Esophagus squamous epithelium (tissue), 4 donors: ENCODE results near the gene GNPDA2.

Experiments used
- CTCF ChIP-seq, 6 experiments: fragments of 450-650 bp in 4 of 6; fragments of 200-600 bp in 2 of 6; sonication (generic) in 2 of 6; IDR thresholded peaks; one replicate each; pipeline ENCODE4 v1.5.1; 2016 to 2019; ENCODE audit warnings: antibody characterized with exemption in 6 of 6, mild to moderate bottlenecking in 4 of 6, moderate library complexity in 4 of 6
- POLR2A ChIP-seq, 4 donors: fragments of 450-650 bp; IDR thresholded peaks; one replicate each; pipeline ENCODE4 v1.6.1; 2017; ENCODE audit warnings: antibody characterized with exemption in 4 of 4, mild to moderate bottlenecking in 4 of 4, moderate library complexity in 3 of 4

DNA sequence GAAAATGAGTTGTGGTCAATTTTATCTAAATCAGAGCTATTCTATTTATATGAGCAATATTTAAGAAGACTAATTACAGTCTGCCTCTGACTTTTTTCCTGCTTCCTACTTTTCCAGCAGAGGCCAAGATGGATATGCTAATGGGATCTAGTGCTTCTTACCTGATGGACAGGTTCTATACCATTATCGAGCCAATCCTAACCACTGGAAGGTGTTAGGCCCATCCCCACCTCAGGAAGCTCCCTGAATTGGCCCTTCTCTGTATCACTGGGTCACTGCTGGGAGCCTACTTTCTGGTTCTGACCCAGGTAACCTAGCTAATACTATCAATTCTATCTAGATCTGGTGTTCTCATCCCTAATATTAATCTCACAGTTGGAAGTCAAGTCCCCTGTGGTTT lies 74.4 kb downstream of the GNPDA2 start:
- TF ChIP-seq POLR2A (IDR thresholded peaks at IDR 0.05) (no peak), CTCF (IDR thresholded peaks at IDR 0.05) (no peak)
